GM15510 (cell line): ENCODE measurements around the gene TBK1.

Experiments used
- POLR2A ChIP-seq: IDR thresholded peaks from 3 replicates; pipeline ENCODE4 v1.6.1; 2011; ENCODE audit warnings: borderline replicate concordance; ENCODE audit not compliant: insufficient read length; ENCODE audit errors: extremely low read depth

The TBK1 gene

GRCh38 chr12:64510667-64511066 lies 58.7 kb downstream of the TBK1 start:
- no peak for TF ChIP-seq POLR2A

GRCh38 chr12:64518396-64518795 lies 66.5 kb downstream of the TBK1 start:
- no peak for TF ChIP-seq POLR2A

- no peak for TF ChIP-seq POLR2A
Observed at GRCh38 chr12:64521833-64522232, 69.9 kb downstream of the TBK1 start.

DNA sequence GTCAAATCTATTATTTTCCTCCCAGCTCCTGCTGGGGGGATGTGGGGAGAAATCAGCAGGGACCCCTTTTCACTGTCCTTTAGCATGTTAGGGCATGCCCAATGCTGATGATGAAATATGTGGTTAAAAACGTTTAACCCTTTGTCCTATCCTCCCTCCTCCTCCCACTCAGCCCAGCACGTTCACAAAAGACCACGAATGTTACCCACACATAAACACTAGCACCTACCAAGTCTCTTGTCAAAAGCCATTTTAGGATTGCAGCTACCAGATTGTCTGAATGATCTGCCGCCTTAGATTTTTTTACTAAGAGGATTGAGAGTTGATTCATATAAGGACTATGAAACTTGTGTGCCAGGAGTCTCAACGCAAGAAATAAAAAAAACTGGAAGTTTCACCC lies 70.4 kb downstream of the TBK1 start:
- TF ChIP-seq POLR2A, result no peak

DNA sequence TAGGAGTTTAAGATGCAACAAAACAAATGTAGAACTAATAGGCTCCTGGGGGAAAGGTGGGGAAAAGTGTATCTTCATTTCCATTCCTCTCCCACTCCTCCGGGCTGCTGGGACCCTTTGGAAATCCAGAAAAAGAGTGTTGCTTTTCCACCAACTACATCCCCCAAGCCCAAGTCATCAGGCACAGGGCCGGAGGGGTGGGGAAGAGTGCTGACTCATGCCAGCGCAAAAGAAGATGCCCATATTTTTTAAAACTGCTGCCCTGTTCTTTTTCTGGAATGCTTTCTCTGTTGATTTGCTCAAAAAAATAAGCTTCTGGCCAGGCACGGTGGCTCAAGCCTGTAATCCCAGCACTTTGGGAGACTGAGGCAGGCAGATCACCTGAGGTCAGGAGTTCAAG lies 70.9 kb downstream of the TBK1 start:
- TF ChIP-seq POLR2A, result no peak

DNA sequence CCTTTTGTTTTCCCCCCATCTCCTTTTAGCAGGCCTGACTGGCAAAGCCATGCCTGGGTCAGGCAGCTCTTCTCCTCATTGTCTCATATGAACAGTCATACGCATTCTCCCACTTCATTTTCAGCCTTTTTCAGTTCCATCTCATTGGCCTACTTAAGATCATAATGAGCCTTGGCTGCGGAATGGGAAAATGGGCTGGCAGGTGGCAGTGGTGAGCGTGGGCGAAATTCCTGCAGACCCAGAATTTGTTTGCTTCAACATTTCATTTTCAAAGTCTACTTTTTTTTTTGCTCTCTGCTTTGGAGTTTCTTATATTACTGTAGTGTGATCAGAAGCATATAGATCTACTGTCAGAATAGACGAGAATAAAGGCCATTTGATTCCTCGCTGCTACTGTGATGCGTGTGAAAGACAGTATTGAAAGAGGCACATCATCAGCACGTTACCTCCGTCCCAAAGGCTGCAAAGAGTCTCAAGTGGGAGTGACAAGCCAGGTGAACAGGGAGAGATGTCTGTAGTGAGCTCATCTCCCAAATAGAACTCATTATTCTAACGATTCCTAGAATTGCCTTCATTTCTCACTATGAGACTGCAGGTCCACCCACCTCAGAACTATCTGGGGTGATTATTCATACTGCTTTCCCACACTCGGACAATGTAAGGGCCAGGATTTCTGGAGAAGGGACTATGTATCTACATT lies 73.7 kb downstream of the TBK1 start:
- no peak for TF ChIP-seq POLR2A

DNA sequence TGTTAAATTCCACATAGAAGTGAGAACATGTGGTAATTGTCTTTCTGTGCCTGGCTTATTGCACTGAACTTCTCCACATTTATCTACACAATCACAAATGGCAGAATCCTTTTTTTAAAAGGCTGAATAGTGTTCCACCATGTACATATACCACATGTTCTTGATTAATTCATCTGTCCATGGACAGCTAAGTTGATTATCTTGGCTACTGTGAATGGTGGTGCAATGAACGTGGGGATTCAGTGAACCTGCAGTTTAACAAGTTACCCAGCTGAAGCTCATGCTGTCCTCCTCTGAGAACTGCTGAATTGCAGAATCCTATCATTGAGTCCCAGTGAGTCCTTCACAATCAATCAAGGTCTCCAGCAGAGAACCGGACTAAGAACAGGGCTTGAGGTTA lies 74.9 kb downstream of the TBK1 start:
- no peak for TF ChIP-seq POLR2A

DNA sequence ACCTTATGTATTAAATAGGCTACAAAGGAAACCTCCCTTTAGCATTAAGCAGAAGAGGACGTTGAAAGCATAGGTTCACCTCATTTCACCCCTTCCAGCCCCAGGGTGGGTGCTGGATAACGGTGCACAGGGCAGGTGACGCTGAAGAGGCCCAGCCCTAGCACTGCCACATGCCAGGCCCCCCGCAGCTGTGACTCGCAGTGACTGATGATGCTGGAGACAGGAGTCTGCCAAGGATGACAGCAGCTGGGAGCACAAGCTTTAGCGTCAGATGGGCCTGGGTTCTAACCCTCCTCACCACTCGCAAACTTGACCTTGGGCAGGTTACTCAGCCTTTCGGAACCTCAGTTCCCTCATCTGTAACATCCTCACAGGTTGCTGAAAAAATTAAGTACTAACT lies 76.7 kb downstream of the TBK1 start:
- no peak for TF ChIP-seq POLR2A

- no peak for TF ChIP-seq POLR2A
Observed at GRCh38 chr12:64530566-64530965, 78.6 kb downstream of the TBK1 start.

- TF ChIP-seq POLR2A, result no peak
Observed at GRCh38 chr12:64531665-64532334, 79.9 kb downstream of the TBK1 start.

GRCh38 chr12:64532734-64533351 lies 80.9 kb downstream of the TBK1 start:
- no peak for TF ChIP-seq POLR2A

- no peak for TF ChIP-seq POLR2A
Observed at GRCh38 chr12:64534672-64535199, 82.8 kb downstream of the TBK1 start.

DNA sequence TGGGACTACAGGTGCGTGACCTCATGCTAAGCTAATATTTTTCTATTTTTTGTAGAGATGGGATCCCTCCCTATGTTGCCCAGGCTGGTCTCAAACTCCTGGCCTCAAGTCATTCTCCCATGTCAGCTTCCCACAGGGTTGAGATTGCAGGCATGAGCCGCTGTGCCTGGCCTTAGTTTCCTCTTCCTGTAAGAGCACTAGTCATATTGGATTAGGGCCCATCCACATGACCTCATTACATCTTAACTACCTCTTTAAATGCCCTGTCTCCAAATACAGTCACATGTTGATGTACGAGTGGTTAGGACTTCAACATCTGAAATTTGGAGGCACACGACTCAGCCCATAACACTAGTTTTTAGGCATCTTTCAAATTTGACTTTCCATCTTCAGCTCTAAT lies 86.2 kb downstream of the TBK1 start:
- no peak for TF ChIP-seq POLR2A

DNA sequence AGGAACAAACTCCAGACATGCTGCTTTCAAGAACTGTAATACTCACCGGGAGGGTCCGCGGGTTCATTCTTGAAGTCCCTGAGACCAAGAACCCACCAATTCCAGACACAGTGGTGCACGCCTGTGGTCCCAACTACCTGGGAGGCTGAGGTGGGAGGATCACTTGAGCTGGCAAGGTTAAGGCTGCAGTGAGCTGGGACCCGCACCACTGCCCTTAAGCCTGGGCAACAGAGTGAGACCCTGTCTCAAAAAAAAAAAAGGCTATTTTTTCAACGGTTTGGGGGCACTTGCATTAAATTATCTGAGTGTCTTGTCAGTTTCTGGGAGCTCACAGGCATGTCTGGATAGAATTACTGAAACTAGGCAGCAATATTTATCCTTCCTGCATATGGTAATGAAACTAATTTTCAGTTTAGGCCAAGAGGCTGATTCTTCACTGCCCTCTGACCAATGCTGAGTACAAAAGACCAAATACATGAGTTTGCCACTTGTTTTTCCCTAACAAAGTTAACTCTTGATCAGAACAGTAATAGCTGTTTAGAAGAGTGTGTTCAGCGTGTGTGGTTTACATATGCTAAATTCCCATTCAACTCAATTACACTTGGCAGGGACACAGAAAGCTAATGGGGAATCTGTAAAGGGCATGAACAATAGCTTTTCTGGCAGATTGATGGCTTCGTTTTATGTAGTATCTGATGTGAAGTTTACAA lies 92.6 kb downstream of the TBK1 start:
- no peak for TF ChIP-seq POLR2A

DNA sequence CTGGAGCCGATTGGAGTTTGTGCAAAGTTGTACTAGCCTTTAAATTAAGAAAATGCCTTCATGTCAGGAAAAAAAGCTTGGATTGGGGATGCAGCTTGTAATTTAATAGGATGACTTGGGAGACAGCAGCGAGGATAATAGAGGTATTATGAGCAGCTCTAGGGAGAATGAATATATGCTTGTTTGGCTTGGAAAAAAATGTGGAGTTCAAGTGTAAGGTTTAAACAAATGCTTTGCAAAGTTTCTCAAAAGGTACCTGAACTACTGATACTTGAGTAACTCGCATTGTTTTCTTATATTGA lies 93.1 kb downstream of the TBK1 start:
- TF ChIP-seq POLR2A, result no peak

GRCh38 chr12:64549108-64549507 lies 97.2 kb downstream of the TBK1 start:
- TF ChIP-seq POLR2A, result no peak

DNA sequence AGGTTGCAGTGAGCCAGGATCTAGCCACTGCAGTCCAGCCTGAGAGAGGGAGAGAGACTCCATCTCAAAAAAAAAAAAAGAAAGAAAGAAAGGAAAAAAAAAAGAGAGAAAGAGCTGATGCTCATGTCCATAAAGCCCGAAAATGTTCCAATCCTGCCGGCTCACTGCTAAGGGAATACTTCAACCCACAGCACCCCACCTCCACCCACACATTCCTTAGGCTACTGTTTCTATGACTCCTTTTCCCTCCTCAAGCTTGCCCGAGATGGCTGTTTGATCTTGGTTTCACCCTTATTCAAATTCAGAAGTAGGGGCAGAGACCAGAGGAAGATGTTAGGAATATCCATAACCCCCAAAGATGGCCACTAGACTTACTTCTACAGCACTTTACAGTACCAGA lies 98.8 kb downstream of the TBK1 start:
- no peak for TF ChIP-seq POLR2A
